ENCODE results near the gene PIGV.
"Not testable (repeated sequence)": the region's sequence is repeated elsewhere in the genome, so short reads cannot be mapped to it uniquely, and the experiment has no call there.

PIGV gene

DNA sequence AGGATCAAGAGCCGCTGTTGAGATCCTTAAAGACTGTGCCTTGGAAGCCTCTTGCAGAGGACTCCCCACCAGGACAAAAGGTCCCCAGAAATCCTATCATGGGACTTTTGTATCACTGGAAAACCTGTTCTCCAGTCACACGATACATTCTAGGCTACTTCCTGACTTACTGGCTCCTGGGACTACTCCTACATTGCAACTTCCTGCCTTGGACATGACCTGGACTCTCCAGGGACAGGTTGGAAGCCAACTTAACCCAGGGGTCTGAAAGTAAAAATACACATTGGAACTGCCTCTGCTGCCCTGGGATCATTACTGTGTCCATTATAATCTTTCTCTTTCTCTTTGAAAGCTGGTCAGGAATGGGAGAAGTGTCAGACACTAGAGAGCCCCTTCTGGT is 9.9 kb downstream of the PIGV start:
- H4K20me1 ChIP-seq (ENCODE audit: insufficient read depth, low read length, poor library complexity, severe bottlenecking): no peaks in the 10 kb centered on the region
- peaks cover 27% of the 10 kb centered on the region for H3K4me1 ChIP-seq (ENCODE audit: insufficient read depth, low read length, poor library complexity, severe bottlenecking)
- H3K4me2 ChIP-seq (ENCODE audit: low read depth, low read length, poor library complexity, severe bottlenecking): no peak overlapping the region
- no peak overlapping the region for H3K9ac ChIP-seq (ENCODE audit: low read depth, low read length, poor library complexity, severe bottlenecking)
- H3F3A ChIP-seq (ENCODE audit: low read depth): peaks cover 2% of the 10 kb centered on the region; the same call in 1 of the 2 replicates
- H3K27me3 ChIP-seq (ENCODE audit: insufficient read depth, low read length, poor library complexity, severe bottlenecking): no peaks in the 10 kb centered on the region
- H3K79me2 ChIP-seq (ENCODE audit: insufficient read depth, low read length): no peaks in the 10 kb centered on the region
- no peaks in the 10 kb centered on the region for H3K9me3 ChIP-seq (ENCODE audit: insufficient read depth, low read depth, low read length)
- H3K9me2 ChIP-seq (replicated peaks; ENCODE audit: low read depth, low read length): no peaks in the 10 kb centered on the region
- TF ChIP-seq EZH2phosphoT487 (IDR thresholded peaks at IDR 0.05; ENCODE audit: borderline replicate concordance): no peak
- TF ChIP-seq, protein P1, sequence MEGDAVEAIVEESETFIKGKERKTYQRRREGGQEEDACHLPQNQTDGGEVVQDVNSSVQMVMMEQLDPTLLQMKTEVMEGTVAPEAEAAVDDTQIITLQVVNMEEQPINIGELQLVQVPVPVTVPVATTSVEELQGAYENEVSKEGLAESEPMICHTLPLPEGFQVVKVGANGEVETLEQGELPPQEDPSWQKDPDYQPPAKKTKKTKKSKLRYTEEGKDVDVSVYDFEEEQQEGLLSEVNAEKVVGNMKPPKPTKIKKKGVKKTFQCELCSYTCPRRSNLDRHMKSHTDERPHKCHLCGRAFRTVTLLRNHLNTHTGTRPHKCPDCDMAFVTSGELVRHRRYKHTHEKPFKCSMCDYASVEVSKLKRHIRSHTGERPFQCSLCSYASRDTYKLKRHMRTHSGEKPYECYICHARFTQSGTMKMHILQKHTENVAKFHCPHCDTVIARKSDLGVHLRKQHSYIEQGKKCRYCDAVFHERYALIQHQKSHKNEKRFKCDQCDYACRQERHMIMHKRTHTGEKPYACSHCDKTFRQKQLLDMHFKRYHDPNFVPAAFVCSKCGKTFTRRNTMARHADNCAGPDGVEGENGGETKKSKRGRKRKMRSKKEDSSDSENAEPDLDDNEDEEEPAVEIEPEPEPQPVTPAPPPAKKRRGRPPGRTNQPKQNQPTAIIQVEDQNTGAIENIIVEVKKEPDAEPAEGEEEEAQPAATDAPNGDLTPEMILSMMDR (conservative IDR thresholded peaks at IDR 0.05; ENCODE audit: low read length): no peak
- H3K36me3 ChIP-seq (ENCODE audit: insufficient read depth, low read length): peaks cover 6% of the 10 kb centered on the region; the same call in 1 of the 2 replicates
- H2AFZ ChIP-seq (ENCODE audit: low read length): no peak overlapping the region
- no peak overlapping the region for H3K4me3 ChIP-seq (ENCODE audit: low read length, poor library complexity, severe bottlenecking)

DNA sequence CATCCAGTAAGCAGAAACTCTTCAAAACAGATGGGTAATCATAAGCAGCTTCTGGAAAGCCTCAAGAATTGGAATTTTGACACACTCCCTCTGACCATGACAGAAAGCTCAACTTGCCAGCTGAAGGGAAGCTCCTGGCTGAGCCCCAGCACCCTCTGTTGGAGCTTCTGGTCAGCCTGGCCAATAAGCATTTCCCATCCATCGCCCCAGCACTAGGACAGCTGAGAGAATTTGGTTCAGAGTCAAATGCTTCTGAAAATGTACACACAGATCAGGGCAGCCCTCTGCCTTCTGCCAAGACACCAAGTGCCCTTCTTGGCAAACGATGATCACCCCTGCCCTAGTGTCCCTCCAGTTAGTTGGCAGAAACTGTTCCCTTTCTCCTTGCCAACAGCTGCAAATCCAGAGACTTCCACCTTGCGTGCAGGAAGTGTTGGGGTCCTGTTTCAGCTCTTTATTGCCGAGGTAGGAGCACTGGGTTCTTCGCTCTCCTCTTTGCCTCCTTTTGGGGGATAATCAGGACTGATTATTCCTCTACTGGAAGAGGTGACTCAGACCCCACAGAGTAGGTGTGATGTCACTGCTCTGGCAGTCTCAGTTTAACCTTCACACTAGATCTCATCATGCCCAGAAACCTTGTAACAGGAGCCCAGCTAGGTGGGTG is 11.9 kb downstream of the PIGV start:
- no peaks in the 10 kb centered on the region; the same call in 1 of the 2 replicates for H3K36me3 ChIP-seq (ENCODE audit: insufficient read depth, low read length)
- H3K4me2 ChIP-seq (ENCODE audit: low read depth, low read length, poor library complexity, severe bottlenecking): peak overlapping the region; percentile 87
- no peaks in the 10 kb centered on the region for H4K20me1 ChIP-seq (ENCODE audit: insufficient read depth, low read length, poor library complexity, severe bottlenecking)
- H3K79me2 ChIP-seq (ENCODE audit: insufficient read depth, low read length): no peaks in the 10 kb centered on the region
- peaks cover 2% of the 10 kb centered on the region; the same call in 1 of the 2 replicates for H3F3A ChIP-seq (ENCODE audit: low read depth)
- H3K9me3 ChIP-seq (ENCODE audit: insufficient read depth, low read depth, low read length): no peaks in the 10 kb centered on the region
- peak overlapping the region; percentile 62 for H3K4me3 ChIP-seq (ENCODE audit: low read length, poor library complexity, severe bottlenecking)
- peak overlapping the region; percentile 44; the same call in 1 of the 2 replicates for H2AFZ ChIP-seq (ENCODE audit: low read length)
- H3K27me3 ChIP-seq (ENCODE audit: insufficient read depth, low read length, poor library complexity, severe bottlenecking): no peaks in the 10 kb centered on the region
- H3K9ac ChIP-seq (ENCODE audit: low read depth, low read length, poor library complexity, severe bottlenecking): peak overlapping the region; percentile 43
- H3K9me2 ChIP-seq (replicated peaks; ENCODE audit: low read depth, low read length): no peaks in the 10 kb centered on the region
- no peak for TF ChIP-seq EZH2phosphoT487 (IDR thresholded peaks at IDR 0.05; ENCODE audit: borderline replicate concordance)
- TF ChIP-seq, protein P1 (conservative IDR thresholded peaks at IDR 0.05; ENCODE audit: low read length): no peak
- H3K4me1 ChIP-seq (ENCODE audit: insufficient read depth, low read length, poor library complexity, severe bottlenecking): peaks cover 27% of the 10 kb centered on the region

DNA sequence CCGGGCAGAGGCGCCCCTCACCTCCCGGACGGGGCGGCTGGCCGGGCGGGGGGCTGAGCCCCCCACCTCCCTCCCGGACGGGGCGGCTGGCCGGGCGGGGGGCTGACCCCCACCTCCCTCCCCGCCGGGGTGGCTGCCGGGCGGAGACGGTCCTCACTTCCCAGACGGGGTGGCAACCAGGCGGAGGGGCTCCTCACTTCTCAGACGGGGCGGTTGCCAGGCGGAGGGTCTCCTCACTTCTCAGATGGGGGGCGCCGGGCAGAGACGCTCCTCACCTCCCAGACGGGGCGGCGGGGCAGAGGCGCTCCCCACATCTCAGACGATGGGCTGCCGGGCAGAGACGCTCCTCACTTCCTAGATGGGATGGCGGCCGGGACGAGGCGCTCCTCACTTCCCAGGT is 16.2 kb downstream of the PIGV start:
- not testable (repeated sequence) for H3F3A ChIP-seq (ENCODE audit: low read depth); H3K36me3 ChIP-seq (ENCODE audit: insufficient read depth, low read length); H3K9me3 ChIP-seq (ENCODE audit: insufficient read depth, low read depth, low read length); H3K9me2 ChIP-seq (replicated peaks; ENCODE audit: low read depth, low read length); H3K4me3 ChIP-seq (ENCODE audit: low read length, poor library complexity, severe bottlenecking); H2AFZ ChIP-seq (ENCODE audit: low read length); H4K20me1 ChIP-seq (ENCODE audit: insufficient read depth, low read length, poor library complexity, severe bottlenecking); H3K9ac ChIP-seq (ENCODE audit: low read depth, low read length, poor library complexity, severe bottlenecking); H3K4me2 ChIP-seq (ENCODE audit: low read depth, low read length, poor library complexity, severe bottlenecking); H3K79me2 ChIP-seq (ENCODE audit: insufficient read depth, low read length); H3K27me3 ChIP-seq (ENCODE audit: insufficient read depth, low read length, poor library complexity, severe bottlenecking)
- H3K4me1 ChIP-seq (ENCODE audit: insufficient read depth, low read length, poor library complexity, severe bottlenecking): peaks cover 23% of the 10 kb centered on the region

DNA sequence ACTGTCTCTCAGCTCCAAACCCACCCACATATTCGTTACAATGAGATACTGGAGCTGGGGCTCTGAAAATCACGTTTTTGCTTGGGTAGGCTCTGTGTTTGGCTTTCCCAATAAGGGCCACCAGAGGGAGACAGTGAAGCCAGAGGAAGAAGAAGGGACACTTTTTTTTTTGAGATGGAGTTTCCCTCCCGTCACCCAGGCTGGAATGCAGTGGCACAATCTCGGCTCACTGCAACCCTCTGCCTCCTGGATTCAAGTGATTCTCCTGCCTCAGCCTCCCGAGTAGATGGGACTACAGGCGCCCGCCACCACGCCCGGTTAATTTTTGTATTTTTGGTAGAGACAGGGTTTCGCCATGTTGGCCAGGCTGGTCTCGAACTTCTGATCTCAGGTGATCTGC is 22.4 kb downstream of the PIGV start:
- H3K9ac ChIP-seq (ENCODE audit: low read depth, low read length, poor library complexity, severe bottlenecking); H3K36me3 ChIP-seq (ENCODE audit: insufficient read depth, low read length); H2AFZ ChIP-seq (ENCODE audit: low read length); H4K20me1 ChIP-seq (ENCODE audit: insufficient read depth, low read length, poor library complexity, severe bottlenecking); H3K9me3 ChIP-seq (ENCODE audit: insufficient read depth, low read depth, low read length); H3K79me2 ChIP-seq (ENCODE audit: insufficient read depth, low read length); H3F3A ChIP-seq (ENCODE audit: low read depth); H3K9me2 ChIP-seq (replicated peaks; ENCODE audit: low read depth, low read length); H3K4me3 ChIP-seq (ENCODE audit: low read length, poor library complexity, severe bottlenecking); H3K27me3 ChIP-seq (ENCODE audit: insufficient read depth, low read length, poor library complexity, severe bottlenecking); H3K4me2 ChIP-seq (ENCODE audit: low read depth, low read length, poor library complexity, severe bottlenecking): not testable (repeated sequence)
- TF ChIP-seq, protein P1 (conservative IDR thresholded peaks at IDR 0.05; ENCODE audit: low read length): peak; percentile 71
- peaks cover 15% of the 10 kb centered on the region for H3K4me1 ChIP-seq (ENCODE audit: insufficient read depth, low read length, poor library complexity, severe bottlenecking)

Measured in Loucy (cell line).